CD4-positive, alpha-beta T cell treated with Interleukin-17A for 1 hour (primary cell): ENCODE measurements around the gene HIGD2B.
"Not testable (repeated sequence)": the region's sequence is repeated elsewhere in the genome, so short reads cannot be mapped to it uniquely, and the experiment has no call there.

Experiments used
- DNase-seq: peaks from one replicate; pipeline ENCODE4 v3.0.0-alpha.2; 2020

Gene HIGD2B

GRCh38 chr15:72671525-72671924, 14.5 kb downstream of the HIGD2B start:
- DNase-seq, result no peak

GRCh38 chr15:72670656-72671352, 15.2 kb downstream of the HIGD2B start:
- peak; percentile 77 for DNase-seq

- not testable (repeated sequence) for DNase-seq
These were observed 16.2 kb downstream of the HIGD2B start for GRCh38 chr15:72669803-72670202.

DNA sequence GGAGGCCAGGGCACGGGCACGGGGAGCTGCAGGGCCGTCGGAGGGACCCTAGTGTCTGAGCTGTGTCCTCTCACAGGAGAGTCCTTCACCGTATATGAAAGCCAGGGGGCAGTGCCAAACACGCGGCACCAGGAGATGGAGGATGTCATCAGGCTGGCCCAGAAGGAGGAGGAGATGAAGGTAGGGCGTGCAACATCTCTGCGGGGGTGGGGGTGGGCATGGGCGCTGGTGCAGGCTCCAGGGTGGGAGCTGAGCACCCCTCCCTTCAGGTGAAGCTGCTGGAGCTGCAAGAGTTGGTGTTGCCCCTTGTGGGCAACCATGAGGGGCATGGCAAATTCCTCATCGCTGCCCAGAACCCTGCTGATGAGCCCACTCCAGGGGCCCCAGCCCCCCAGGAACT, 20.3 kb downstream of the HIGD2B start:
- not testable (repeated sequence) for DNase-seq

- DNase-seq, result not testable (repeated sequence)
These were observed 22.1 kb downstream of the HIGD2B start for GRCh38 chr15:72663931-72664330.

DNA sequence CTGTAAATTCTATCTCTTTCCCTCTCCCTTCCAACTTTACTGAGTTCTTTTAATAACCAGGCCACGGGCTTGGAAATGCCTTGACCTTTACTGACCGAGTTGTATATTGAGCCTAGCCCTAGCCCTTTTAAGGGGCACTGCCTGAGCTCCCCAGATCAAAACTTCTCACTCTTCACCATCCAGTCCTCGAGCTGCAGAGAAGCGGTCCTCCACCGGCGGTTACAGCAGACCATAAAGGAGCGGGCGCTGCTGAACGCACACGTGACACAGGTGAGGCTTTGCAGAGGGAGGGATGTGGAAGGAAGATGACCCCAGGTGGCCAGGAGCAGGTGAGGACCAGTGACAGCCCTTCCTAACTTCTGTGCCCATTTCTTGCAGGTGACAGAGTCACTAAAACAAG, 24.9 kb downstream of the HIGD2B start:
- DNase-seq, result not testable (repeated sequence)

- not testable (repeated sequence) for DNase-seq
These were observed 30.0 kb downstream of the HIGD2B start for GRCh38 chr15:72656014-72656413.

DNA sequence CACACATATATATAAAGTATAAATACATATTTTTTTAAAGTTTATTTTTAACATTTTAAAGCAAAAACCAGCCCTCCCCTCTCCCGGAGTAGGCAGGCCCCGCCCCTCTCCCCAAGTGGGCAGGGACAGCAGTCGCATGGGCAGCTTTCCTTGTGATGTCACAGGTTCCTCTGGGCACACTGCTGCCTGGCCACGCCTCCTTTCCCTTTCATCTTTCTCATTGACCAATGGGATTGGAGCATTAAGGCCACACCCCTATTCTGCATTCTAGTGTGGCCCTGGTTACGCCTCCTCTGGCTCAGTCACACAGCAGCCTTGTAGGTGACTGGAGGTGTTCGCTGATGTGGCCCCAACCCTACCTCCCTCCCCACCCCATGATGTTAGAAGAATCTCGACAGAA, 31.6 kb downstream of the HIGD2B start, which contains the start of gene GOLGA6B:
TSS of gene GOLGA6B (plus strand) at position 301 of the 400 bp plus-strand sequence. CDS start at position 342, 41 bp downstream.
- not testable (repeated sequence) for DNase-seq

DNA sequence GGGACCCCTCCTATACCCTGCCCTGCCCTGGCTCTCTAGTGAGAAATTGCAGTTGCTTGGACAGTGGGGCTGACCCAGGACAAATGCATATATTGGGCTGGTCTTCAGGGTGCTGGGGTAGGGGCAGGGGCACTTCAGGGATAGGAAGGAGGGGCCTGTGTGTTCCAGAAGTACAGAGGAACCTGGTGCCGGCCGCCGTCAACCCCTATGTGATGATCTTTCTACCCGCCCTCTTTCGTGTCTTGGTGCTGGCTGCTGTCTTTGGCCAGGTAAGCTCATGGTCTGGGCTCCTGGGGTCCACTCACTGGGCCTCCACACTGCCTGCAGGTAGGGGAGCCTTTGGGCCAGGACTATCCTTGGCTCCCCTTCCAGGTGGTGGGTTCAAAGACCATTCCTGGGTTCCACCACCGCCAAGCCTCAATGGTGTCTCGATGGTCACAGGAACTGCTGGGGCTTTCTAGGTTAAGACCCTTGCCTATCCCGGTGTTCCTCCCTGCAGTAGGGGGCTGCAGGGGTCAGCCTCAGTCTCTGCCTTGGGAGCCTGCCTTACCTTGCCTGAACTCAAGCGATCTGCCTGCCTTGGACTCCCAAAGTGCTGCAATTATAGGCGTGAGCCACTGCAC, 37.2 kb downstream of the HIGD2B start:
- DNase-seq, result not testable (repeated sequence)

- DNase-seq, result not testable (repeated sequence)
These were observed 43.7 kb downstream of the HIGD2B start for GRCh38 chr15:72642271-72642670.

- not testable (repeated sequence) for DNase-seq
These were observed 46.1 kb downstream of the HIGD2B start for GRCh38 chr15:72639759-72640483.

DNA sequence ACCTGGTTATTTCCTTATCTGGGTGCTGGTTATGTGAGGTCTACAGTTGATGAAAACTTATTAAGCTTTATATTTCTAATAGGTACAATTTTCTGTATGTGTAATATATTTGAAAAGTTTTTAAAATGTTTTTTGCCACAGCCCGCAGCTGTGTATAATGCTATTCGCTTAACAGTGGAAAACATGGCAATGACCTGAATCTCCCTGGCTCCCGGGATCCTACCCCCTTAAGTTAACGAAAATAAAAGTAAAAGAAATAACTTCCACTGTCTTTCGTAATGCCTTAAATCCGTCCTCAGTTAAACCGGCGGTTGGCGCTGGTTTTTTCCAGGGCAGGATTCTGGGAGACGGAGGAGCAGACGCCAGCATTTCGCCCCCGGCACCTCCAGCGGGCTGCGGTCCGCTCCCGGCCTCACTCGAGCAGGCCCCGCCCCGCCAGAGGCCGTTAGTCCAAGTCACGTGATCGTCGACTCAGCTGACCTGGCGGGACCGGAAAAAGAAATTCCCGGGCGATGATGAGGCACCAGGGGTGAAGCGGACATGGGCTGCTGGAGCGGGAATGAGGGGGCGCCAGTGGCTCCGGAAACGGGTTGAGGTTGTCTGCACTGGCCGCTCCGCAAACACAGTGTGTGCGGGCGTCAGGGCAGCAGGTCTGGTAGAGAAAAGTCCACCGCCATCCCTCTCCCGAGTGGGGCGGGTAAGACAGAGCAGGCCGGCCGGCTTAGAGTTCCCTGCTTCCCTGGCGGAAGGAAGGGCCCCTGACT, 49.3 kb downstream of the HIGD2B start:
- peak; percentile 64 for DNase-seq

GRCh38 chr15:72629068-72629570, 56.9 kb downstream of the HIGD2B start:
- DNase-seq, result not testable (repeated sequence)

- not testable (repeated sequence) for DNase-seq
These were observed 57.5 kb downstream of the HIGD2B start for GRCh38 chr15:72628249-72629067.

GRCh38 chr15:72626153-72626552, 59.8 kb downstream of the HIGD2B start:
- not testable (repeated sequence) for DNase-seq
